ENCODE data around the gene TGM5. TPM values are rescaled to one million over a fixed set of nuclear protein-coding genes. Genes with fewer than 3 reads are reported as not detected.
"Not testable (repeated sequence)": the region's sequence is repeated elsewhere in the genome, so short reads cannot be mapped to it uniquely, and the experiment has no call there.

Gene TGM5
- total and polyA plus RNA-seq, 2 donors (not counting 3 experiments of a cell fraction or from before 2014, with no cell fraction given) = not detected

- dilution Hi-C loops (cut with MboI; ENCODE audit: extremely low pct_ligation_motif_present, low sequenced_read_pairs) = no loop called here
- DNase-seq (ENCODE audit: low read depth, low spot score) (no peak), FAIRE-seq (no peak)
- Histone ChIP-seq H3K79me2 (ENCODE audit: control insufficient read depth, insufficient read depth, low read length) (no peaks in the 10 kb centered on the region), H3K27me3 (ENCODE audit: control insufficient read depth in 2 of 2, insufficient read depth in 2 of 2, low read length in 2 of 2) (peaks cover 0 to 6% of the 10 kb centered on the region in 2 experiments), H3K9me3 (replicated peaks; ENCODE audit: control insufficient read depth, insufficient read depth, low read length) (no peaks in the 10 kb centered on the region), H3K9me1 (replicated peaks; ENCODE audit: control insufficient read depth, extremely low read depth, insufficient read depth, low read length) (no peaks in the 10 kb centered on the region), H4K20me1 (replicated peaks; ENCODE audit: control insufficient read depth, extremely low read depth, insufficient read depth, low read length) (no peaks in the 10 kb centered on the region), H3K4me3 (replicated peaks in 1 of 3; ENCODE audit: insufficient read depth in 1 of 3, low read depth in 1 of 3, low read length in 3 of 3) (no peak overlapping the region), H2AFZ (ENCODE audit: low read depth, low read length) (no peak overlapping the region), H3K4me1 (ENCODE audit: control insufficient read depth, extremely low read depth, insufficient read depth, low read length) (no peaks in the 10 kb centered on the region), H3K27ac (ENCODE audit: insufficient read depth, low read depth, low read length) (no peak overlapping the region), H3K9ac (replicated peaks; ENCODE audit: extremely low read depth, insufficient read depth, low read length) (no peak overlapping the region), H3K4me2 (ENCODE audit: insufficient read depth, low read length) (no peak overlapping the region), H3K36me3 (ENCODE audit: control insufficient read depth in 2 of 2, extremely low read depth in 1 of 2, insufficient read depth in 2 of 2, low read length in 2 of 2) (no peaks in the 10 kb centered on the region)
- TF ChIP-seq MAX (IDR thresholded peaks at IDR 0.05; ENCODE audit: insufficient read depth, insufficient read length) (no peak), CTCF (IDR thresholded peaks at IDR 0.05; ENCODE audit: extremely low read depth in 1 of 2, insufficient read depth in 1 of 2, low read depth in 1 of 2, low read length in 2 of 2) (no peak), MYC (IDR thresholded peaks at IDR 0.05; ENCODE audit: low read depth, low read length) (no peak), FOS (IDR thresholded peaks at IDR 0.05; ENCODE audit: borderline replicate concordance, insufficient read depth, low read length) (no peak), EZH2 (IDR thresholded peaks at IDR 0.05; ENCODE audit: borderline replicate concordance, low read depth, low read length, severe bottlenecking) (no peak)
- CTCF ChIA-PET = interaction anchor here (1.3 to 1.4 kb wide), 2 partner anchors 13 to 14 kb away, joined by 3 to 4 read pairs; no protein-coding TSS in a partner anchor
- POLR2A ChIA-PET = no interaction called here
- intact Hi-C loops (cut with micrococcal nuclease) = no loop called here
- no TSS peak for BruUV-seq (replicated peaks)
Observed at GRCh38 chr15:43273243-43273642, 6.5 kb upstream of the TGM5 start.

- BruUV-seq (replicated peaks); H3K27me3 ChIP-seq (ENCODE audit: control insufficient read depth in 2 of 2, insufficient read depth in 2 of 2, low read length in 2 of 2); H3K36me3 ChIP-seq (ENCODE audit: control insufficient read depth in 2 of 2, extremely low read depth in 1 of 2, insufficient read depth in 2 of 2, low read length in 2 of 2); H3K79me2 ChIP-seq (ENCODE audit: control insufficient read depth, insufficient read depth, low read length); H3K9me3 ChIP-seq (replicated peaks; ENCODE audit: control insufficient read depth, insufficient read depth, low read length); DNase-seq (ENCODE audit: low read depth, low spot score); H3K4me3 ChIP-seq (replicated peaks in 1 of 3; ENCODE audit: insufficient read depth in 1 of 3, low read depth in 1 of 3, low read length in 3 of 3); H3K27ac ChIP-seq (ENCODE audit: insufficient read depth, low read depth, low read length); H3K4me1 ChIP-seq (ENCODE audit: control insufficient read depth, extremely low read depth, insufficient read depth, low read length); H3K9ac ChIP-seq (replicated peaks; ENCODE audit: extremely low read depth, insufficient read depth, low read length); H3K9me1 ChIP-seq (replicated peaks; ENCODE audit: control insufficient read depth, extremely low read depth, insufficient read depth, low read length); H3K4me2 ChIP-seq (ENCODE audit: insufficient read depth, low read length); FAIRE-seq; POLR2A ChIA-PET; H2AFZ ChIP-seq (ENCODE audit: low read depth, low read length); dilution Hi-C loops (cut with MboI; ENCODE audit: extremely low pct_ligation_motif_present, low sequenced_read_pairs); intact Hi-C loops (cut with micrococcal nuclease); H4K20me1 ChIP-seq (replicated peaks; ENCODE audit: control insufficient read depth, extremely low read depth, insufficient read depth, low read length): not testable (repeated sequence)
- CTCF ChIA-PET = interaction anchor here (1.6 kb wide), 1 partner anchor 18 kb away, joined by 4 read pairs; no protein-coding TSS in a partner anchor
Observed at GRCh38 chr15:43271908-43272307, 5.2 kb upstream of the TGM5 start.
